Right lobe of liver (tissue), 4 donors: ENCODE results near the gene METRNL.

ENCODE experiments used
- CTCF ChIP-seq, 4 donors: fragments of 200-600 bp in 3 of 4; fragments of 450-650 bp in 1 of 4; IDR thresholded peaks; one replicate each; pipeline versions ENCODE4 v1.5.1 to v1.8.0; 2016 to 2022; ENCODE audit warnings: antibody characterized with exemption in 4 of 4, mild to moderate bottlenecking in 2 of 4
- POLR2A ChIP-seq: fragments of 450-650 bp; IDR thresholded peaks from one replicate; pipeline ENCODE4 v1.6.1; 2017; ENCODE audit warnings: antibody characterized with exemption, mild to moderate bottlenecking
- donor health status: DM: no; HTN: no; CAD: no.
- donor health status: DM: no; HTN: no; CAD: no.
- donor health status: DM: no; HTN: yes; CAD: no.

GRCh38 chr17:83084214-83084613, 4.8 kb downstream of the METRNL start:
- no peak for TF ChIP-seq POLR2A
- no peak for TF ChIP-seq CTCF (IDR thresholded peaks at IDR 0.05)
